NCI-H1105 (cell line): ENCODE data around the gene P2RY8.
"Not testable (repeated sequence)": the region's sequence is repeated elsewhere in the genome, so short reads cannot be mapped to it uniquely, and the experiment has no call there.

Experiments
- DNase-seq: peaks from one replicate; lab custom pipeline; 2025; lab: John Stamatoyannopoulos, UW

P2RY8 gene

DNA sequence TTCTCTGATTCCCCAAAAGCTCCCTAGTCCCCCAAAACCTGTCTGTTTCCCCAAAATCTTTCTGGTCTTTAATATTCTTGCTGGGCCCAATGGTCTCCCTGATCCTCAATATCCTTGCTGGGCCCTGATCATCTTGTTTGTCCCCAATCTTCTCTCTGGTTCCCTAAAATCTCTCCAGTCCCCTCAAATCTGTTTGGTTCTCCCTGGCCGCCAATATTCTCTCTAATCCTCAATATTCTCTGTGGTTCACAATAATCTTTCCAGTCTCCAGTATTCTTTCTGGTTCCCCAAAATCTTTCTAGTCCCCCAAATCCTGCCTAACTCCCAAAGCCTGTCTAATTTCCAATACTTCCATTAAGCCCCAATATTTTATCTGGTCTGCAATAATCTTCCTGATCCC, 18.5 kb downstream of the P2RY8 start:
- no peak for DNase-seq

DNA sequence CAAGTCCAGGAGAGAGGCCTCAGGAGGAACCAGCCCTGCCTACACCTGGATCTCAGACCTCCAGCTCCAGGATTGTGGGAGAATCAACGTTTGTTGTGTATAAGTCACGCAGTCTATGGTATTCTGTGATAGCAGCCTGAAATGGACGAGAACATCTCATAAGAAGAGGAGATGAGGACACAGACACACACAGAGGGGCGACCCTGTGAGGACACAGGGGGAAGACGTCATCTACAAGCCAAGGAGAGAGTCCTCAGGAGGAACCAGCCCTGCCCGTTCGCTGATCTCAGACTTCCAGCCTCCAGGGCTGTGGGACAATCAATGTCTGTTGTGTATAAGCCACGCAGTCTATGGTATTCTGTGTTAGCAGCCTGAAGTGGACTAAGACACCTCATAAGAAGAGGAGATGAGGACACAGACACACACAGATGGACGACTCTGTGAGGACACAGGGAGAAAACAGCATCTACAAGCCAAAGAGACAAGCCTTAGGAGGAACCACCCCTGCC, 20.3 kb downstream of the P2RY8 start:
- no peak for DNase-seq

DNA sequence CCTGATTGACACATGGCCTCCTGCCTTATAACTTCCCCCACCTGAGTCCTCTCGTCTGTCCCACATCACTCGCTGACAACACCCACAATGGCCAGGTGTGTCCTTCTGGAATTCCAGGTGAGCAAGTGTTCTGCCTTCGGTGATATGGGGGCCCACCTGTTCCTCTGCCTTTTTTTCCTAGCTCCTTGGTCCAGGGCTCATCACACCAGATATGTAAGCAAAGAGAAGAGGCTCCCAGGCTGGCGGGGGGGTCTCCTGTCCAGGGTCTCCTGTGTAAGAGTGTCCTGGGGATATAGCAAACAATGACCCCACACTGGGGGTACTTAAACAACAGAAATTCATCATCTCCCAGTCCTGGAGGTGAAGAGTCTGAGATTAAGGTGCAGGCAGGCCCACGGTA, 25.2 kb downstream of the P2RY8 start:
- no peak for DNase-seq

DNA sequence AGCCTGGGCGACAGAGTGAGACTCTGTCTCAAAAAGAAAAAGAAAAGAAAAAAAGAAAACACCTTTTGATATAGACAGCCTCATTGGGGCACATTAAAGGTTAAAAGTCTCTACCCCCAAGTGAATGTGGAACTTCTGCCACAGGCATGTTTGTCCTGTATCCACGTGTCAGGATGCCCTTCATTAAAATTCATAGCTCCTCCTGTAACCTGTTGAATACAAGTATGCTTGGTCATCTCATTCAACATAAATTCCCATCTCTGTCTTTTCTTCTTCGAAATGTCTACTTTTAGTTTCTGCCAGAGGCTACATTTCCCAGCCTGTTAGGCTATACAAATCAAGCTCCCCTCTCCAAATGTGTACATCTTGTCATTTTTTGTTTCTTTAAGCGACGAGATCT, 25.8 kb downstream of the P2RY8 start:
- DNase-seq, result no peak

DNA sequence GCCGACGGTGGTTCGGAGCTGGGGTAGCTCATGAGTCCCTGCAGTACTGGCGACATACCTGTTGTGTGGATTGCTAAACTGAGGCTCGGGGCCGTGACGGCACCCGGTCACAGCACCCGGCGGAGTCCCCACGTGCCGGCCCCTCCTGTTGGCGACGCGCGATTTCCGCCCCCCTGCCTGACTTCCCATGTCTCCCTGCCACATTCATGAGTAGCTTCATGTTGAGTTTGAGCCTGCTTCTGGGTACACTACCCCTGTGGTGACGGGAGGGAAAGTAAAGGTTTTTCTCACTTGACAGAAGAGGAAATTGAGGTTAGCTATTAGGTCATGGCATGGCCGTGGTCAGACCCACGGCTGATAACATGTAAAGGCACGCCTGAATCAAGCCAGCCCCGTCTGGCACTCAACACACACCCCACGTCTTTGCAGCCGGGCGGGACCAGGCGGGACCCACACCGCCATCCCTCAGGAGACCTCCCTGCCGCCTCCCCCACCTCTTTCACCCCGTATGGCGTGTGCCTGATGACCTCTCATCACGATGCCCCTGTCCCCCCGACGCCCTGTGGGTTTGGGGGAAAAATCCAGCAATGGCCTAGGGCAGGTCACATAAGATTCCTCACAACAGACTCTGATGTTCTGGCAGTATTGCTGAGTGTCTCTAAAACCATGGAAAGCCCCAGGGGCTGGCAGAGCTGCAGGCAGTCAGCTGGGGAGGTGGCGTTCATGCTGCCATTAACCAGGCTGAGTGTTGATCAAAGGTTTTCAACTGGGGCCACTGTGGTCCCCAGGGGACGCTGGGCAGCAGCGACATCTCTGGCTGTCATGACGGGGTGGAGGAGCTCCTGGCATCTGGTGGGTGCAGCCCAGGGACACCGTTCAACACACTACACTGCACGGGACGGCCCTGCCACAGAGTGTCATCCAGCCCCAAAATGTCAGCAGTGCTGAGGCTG, 29.2 kb downstream of the P2RY8 start:
- no peak for DNase-seq

DNA sequence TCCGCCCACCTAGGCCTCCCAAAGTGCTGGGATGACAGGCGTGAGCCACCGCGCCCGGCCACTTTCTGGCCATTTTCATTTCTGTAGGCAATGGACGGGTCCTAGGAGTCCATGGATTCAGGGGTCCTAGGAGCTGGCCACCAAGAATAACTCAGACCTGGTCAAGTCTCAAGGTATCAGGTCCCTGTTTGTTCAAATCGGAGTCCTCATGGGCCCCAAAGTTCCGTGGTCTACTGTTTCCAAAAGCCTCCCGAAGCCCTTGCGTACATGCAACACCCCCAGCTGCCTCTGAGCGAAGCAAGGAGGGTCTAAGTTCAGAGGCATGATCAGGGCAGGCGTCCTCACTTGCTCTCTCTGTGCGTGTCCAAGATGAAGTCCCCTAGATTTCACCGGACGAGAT, 30.1 kb downstream of the P2RY8 start:
- no peak for DNase-seq

DNA sequence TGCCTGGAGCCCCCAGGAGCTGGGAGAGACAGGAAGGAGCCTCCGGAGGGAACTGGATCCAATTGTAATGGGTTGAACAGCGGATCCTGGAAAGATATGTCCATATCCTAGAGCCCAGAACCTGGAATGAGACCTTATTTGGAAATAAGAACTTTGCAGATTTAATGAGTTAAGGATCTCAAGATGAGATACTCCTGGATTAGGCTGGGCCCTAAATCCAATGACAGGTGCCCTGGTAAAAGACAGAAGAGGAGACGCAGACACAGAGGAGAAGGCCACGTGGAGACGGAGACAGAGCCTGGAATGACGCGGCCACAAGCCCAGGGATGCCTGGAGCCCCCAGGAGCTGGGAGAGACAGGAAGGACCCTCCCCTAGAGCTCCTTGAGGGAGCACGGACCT, 34.1 kb downstream of the P2RY8 start:
- no peak for DNase-seq

DNA sequence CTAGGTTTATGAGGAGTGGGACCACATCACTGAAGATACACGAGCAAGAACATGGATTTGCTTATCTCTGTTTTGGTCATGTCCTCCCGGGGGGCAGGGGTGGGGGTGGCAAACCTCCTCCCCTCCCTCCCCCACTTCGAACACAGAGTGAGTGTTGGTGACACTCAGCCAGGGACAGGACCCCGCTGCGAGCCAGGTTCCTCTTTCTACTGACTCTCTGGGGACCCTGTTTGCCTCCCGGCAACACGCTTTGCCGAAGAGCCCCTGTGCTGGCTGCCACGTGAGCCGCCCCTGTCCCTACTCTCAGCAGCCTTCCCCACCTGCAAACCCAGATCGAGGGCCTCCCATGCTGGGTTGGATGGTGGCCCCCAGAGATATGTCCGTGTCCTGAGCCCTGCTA, 34.7 kb downstream of the P2RY8 start:
- DNase-seq, result no peak

DNA sequence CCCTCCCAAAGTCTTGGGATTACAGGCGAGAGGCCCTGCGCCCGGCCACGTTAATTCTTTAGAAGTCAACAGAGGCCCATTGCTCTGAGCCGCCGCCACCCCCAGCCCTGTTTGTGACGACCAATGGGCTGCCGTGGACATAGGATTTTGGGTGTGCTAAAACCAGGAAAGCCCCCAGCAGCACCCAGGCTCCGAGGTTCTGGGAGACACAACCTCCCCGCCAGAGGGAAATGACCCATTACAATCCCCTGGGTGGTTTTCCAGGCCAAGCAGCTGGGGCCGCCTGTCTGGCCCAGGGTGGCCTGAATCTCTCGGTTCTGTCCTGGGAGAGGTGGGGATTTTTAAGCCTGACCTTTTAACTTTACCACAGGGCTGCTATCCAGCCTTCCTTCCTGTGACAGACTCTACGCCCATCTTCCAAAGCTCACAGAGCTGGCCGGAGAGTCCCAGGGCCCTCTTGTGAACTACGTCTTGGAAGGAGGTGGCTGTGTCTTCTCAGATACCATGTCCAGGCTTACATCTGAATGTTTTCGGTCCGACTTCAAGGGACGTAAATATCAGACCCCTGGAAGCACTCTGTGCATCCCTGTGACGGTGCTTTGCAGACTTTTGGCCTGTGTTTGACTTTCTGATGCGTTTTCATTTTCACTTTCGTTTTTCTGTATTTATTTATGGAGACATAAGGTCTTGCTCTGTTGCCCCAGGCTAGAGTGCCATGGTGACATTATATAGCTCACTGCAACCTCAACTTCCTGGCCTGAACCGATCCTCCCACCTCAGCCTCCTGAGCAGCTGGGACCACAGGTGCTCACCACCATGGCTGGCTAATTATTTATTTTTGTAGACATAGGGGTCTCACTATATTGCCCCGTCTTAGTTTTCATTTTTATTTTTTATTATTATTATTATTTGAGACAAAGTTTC, 36.0 kb downstream of the P2RY8 start:
- DNase-seq, result no peak

DNA sequence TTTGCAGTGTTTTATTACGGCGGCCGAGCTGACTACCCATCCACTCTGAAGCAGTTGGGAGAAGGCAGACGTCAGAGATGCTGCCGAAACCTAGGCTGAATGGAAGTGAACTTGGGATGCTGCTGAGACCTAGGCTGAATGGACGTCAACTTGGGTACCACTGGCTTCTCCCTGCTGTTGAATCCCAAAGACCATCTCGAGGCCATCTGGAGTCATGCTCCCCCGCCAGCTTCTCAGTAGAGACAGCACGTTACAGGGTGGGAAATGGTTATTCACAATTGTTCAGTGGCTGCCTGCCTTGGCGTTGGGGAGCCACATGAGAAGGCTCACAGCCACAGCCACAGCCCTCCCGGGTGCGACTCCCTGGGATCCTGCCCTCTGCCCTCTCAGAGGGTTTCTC, 40.9 kb downstream of the P2RY8 start:
- DNase-seq, result no peak

DNA sequence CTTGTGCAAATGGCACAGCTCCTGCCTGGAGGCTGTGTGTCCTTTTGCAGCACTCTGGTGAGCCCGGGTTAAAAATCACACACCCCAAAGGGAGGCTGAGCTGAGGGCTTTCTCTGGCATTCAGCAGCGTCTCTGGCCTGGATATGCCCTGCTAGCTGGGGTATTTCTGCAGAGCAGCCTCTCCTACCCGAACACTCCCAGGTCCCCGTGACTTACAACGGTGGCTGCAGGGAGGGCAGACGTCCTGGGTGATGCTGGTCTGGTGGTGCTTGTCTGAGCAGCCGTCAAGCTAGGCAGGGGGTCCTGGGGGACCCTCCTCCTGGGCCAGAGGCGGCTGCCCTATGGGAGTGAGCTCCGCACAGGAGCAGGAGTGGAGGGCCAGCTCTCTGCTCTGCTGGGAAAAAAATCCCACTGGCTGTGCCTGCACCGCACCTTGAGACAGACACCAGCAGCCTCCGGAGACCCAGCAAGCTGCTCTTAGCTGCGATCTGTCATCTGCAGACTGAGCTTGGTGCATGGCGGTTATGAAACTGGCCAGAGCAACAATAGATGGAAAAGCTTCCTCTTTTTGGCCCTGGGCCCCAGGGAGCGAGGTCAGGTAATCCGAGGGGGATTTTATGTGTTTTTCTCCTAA, 43.0 kb downstream of the P2RY8 start:
- no peak for DNase-seq

DNA sequence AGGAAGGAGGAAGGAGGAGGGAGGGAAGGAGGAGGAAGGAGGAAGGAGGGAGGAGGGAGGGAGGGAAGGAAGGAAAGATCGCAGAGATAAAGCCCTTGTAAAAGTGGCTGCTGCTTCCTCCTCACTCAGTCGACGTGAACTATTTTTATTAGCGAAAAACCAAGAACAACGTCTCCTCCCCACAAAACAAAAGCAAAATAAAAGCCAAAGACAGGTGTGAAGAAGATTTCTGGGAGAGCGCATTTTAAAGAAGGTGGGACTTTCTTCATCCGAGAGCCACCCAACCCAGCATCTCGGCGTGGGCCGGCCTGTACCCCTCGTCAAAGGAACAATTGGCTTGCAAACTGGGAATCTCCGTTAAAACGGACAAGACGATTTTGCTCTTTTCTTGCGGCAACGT, 43.6 kb downstream of the P2RY8 start:
- no peak for DNase-seq

DNA sequence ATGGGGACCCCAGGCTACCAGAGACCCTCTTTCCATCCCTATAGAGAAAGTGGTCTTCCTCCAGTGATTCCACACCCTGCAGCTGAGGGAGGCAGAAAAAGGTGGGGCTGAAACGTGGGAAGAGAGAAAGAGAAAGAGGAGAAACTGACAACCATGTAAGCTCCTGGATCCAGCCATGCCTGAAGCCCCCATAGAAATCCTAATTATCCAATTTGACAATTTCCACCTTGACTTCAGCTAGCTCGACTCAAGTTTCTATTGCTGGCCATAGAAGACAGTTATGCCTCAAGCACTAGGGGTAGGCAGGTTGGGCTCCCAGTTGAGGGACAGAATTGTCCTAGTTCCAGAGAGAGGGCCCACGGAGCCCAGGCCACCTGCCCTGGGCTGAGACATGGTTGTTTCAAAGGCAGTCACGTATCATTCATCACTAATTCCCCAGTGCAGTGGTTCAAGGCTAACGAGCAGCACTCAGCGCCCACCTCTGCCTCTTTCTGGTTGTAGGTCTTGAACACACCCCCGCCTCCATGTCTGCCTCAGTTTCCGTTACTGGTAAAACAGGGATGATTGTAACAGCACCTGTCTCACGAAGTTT, 44.5 kb downstream of the P2RY8 start:
- no peak for DNase-seq

DNA sequence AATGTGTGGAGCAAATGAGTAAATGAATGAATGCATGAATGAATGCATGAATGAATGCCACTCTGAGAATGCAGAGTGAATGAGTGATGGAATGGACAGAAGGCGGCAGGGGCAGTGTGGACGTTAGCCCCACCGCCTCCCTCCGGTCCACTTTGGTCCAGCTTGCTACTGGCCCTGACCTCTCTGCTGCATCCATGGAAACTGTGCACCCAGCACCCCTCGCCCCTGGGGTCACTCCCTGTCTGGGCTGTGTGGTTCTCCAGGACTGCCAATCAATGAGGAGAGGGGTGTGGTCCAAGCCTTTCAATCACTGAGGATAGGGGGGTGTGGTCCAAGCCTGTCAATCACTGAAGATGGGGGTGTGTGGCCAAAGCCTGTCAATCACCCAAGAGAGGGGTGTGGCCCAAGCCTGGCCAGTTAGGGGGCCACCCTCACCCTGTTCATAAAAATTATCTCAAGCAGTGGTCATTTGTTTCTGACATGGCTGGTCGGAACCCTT, 45.1 kb downstream of the P2RY8 start:
- no peak for DNase-seq

DNA sequence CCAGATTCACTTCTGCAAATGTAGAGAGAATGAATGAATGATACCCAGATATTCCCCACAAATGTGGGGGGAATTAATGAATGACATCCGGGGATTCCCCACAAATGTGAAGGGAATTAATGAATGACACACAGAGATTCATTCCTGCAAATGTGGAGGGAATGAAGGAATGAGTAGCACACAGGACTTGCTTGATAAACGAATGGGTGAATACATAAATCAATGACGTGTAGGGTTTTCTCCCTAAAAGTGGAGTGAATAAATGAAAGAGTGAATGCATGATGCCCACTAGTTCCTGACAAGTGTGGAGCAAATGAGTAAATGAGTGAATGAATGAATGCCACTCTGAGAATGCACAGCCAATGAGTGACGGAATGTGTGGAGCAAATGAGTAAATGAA, 45.7 kb downstream of the P2RY8 start:
- DNase-seq, result not testable (repeated sequence)

DNA sequence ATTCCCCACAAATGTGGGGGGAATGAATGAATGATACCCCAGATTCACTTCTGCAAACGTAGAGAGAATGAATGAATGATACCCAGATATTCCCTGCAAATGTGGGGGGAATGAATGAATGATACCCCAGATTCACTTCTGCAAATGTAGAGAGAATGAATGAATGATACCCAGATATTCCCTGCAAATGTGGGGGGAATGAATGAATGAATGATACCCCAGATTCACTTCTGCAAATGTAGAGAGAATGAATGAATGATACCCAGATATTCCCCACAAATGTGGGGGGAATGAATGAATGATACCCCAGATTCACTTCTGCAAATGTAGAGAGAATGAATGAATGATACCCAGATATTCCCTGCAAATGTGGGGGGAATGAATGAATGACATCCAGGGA, 46.3 kb downstream of the P2RY8 start:
- not testable (repeated sequence) for DNase-seq

DNA sequence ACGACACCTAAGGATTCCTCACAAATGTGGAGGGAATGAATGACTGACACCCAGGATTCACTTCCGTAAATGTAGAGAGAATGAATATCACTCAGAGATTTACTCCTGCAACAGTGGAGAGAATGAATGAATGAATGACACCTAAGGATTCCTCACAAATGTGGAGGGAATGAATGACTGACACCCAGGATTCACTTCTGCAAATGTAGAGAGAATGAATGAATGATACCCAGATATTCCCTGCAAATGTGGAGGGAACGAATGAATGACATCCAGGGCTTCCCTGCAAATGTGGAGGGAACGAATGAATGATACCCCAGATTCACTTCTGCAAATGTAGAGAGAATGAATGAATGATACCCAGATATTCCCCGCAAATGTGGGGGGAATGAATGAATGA, 47.6 kb downstream of the P2RY8 start:
- not testable (repeated sequence) for DNase-seq

DNA sequence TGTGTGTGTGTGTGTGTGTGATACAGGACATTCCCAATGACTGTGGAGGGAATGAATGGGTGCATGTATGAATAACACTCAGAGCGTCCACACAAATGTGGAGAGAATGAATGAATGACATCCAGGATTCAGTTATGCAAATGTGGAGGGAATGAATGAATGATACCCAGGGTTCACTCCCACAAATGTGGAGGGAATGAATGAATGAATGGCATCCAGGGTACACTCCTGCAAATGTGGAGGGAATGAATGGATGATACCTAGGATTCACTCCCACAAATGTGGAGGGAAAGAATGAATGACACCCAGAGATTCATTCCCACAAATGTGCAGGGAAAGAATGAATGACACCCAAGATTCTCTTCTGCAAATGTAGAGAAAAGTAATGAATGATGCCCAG, 48.2 kb downstream of the P2RY8 start:
- no peak for DNase-seq

DNA sequence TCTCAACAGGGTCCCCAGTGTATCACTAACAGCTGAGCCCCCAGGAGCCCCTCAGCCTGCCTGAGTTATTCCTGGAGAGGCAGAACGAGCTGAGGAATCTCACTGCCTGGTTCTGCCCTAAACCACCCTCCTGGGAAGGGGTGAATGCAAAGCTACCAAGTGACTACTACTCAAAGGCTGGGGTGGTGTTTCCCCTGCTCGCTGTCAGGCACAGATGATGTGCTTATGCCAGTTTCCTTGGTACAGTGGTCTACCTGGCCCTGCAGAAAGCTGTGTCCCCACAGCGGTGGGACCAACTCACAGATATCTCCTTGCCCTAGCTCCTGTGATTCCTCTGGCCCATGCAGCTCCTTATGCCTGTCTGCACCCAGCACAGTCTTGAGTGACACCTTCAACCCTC, 48.8 kb downstream of the P2RY8 start:
- DNase-seq, result no peak

DNA sequence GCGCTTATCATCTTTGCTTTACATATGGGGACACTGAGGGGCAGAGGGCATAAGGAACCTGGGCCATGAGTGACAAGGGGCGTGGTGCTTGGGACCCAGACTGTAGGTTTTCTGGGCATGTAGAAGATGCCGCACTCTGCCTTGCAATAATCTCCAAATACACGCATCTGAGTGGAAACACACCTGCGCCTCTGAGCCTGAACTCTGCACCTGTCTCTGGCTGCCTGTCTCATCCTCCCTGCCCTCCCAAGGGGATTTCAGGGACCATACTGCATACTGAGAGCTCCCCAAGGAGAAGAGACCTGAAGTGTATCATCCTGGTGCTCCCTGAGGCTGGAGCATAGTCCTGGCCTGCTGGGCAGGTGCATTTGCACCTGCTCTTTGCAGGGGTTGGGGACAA, 49.6 kb downstream of the P2RY8 start:
- DNase-seq, result no peak

DNA sequence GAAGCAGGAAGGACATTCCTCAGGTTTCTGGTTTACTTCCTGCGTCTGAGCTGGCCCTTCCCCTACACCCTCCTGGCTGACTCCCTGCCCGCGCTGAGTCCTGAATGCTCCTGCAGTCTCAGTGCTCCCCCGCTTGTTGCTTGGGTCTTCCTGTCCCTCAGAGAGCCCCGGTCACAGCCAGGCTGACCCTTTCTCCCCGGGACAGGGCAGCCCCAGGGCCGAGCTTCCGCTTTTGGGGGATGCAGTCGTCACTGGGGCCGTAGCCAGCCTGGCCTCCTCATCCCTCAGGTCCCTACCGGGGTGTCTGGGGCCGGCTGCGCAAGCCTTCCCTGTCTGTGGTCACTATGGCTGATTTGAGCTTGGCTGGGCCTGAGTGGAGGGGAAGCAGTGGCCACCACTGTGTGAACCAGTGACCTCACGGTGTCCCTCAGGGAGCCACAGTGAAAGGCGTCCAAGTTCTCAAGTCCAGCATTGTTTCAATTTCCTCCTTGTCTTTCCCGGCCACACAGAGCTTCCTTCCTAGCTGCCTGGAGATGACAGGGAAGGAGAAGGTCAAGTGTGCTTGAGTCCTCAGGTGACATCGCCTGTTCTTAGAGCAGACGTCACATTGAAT, 50.1 kb downstream of the P2RY8 start:
- DNase-seq, result no peak
